CD4-positive, alpha-beta T cell (primary cell): ENCODE measurements around the gene MED14. TPM values are rescaled to one million over a fixed set of nuclear protein-coding genes. Genes with fewer than 3 reads are reported as not detected.

Source experiments
- ATAC-seq: fragments of 200-7000 bp; cut with Tn5 transposase; one replicate; pipeline ENCODE4 v1.10.0; 2022; ENCODE audit warnings: mild to moderate bottlenecking; ENCODE audit not compliant: poor library complexity
- CTCF ChIA-PET: fragments of 350-600 bp; sonication (Branson Sonifier 250); formaldehyde crosslinking; loops from one replicate; lab custom pipeline; 2021; ENCODE audit warnings: antibody characterized with exemption, inconsistent platforms; lab: Charles Lee
- POLR2A ChIA-PET: fragments of 350-600 bp; sonication (Branson Sonifier 250); formaldehyde crosslinking; loops from one replicate; lab custom pipeline; 2021; ENCODE audit warnings: antibody characterized with exemption, inconsistent platforms; lab: Charles Lee
- DNase-seq, 14 experiments: peaks; one replicate each; pipeline ENCODE4 v3.0.0-alpha.2; 2013 to 2020; ENCODE audit warnings: mixed read lengths in 2 of 14
- H3K27ac ChIP-seq, 2 donors: one replicate each; pipeline versions ENCODE4 v1.5.1 to v1.7.0; 2013; ENCODE audit warnings: low read length in 2 of 2, low read depth in 1 of 2, mild to moderate bottlenecking in 1 of 2
- H3K27me3 ChIP-seq, 2 experiments: 1 replicate in 1 of 2; 2 replicates in 1 of 2; pipeline versions ENCODE4 v1.6.1 to v1.7.0; 2013; ENCODE audit warnings: low read length in 2 of 2, control low read depth in 1 of 2, mild to moderate bottlenecking in 1 of 2, moderate library complexity in 1 of 2; ENCODE audit not compliant: insufficient read depth in 2 of 2, control insufficient read depth in 1 of 2
- H3K36me3 ChIP-seq: one replicate; pipeline ENCODE4 v1.6.1; 2013; ENCODE audit warnings: low read length, control low read depth; ENCODE audit not compliant: insufficient read depth
- H3K4me1 ChIP-seq: one replicate; pipeline ENCODE4 v1.6.1; 2013; ENCODE audit warnings: low read length, control low read depth; ENCODE audit not compliant: insufficient read depth
- H3K4me3 ChIP-seq: one replicate; pipeline ENCODE4 v1.5.1; 2013; ENCODE audit warnings: mild to moderate bottlenecking, low read length, moderate library complexity
- H3K9me3 ChIP-seq, 2 experiments: 1 replicate in 1 of 2; 2 replicates in 1 of 2; pipeline versions ENCODE4 v1.6.1 to v1.7.0; 2013; ENCODE audit warnings: low read length in 2 of 2, mild to moderate bottlenecking in 2 of 2, control low read depth in 1 of 2, moderate library complexity in 1 of 2; ENCODE audit not compliant: control insufficient read depth in 1 of 2, insufficient read depth in 1 of 2
- H3K27ac Mint-ChIP-seq: one replicate; pipeline ENCODE4 v1.8.0; 2020; ENCODE audit warnings: mixed read lengths
- H3K27me3 Mint-ChIP-seq: one replicate; pipeline ENCODE4 v1.8.0; 2021; ENCODE audit warnings: mixed read lengths
- H3K36me3 Mint-ChIP-seq: one replicate; pipeline ENCODE4 v1.8.0; 2021; ENCODE audit warnings: low read depth, mixed read lengths
- H3K4me1 Mint-ChIP-seq: one replicate; pipeline ENCODE4 v1.8.0; 2021; ENCODE audit warnings: low read depth, mixed read lengths
- H3K4me3 Mint-ChIP-seq: one replicate; pipeline ENCODE4 v1.8.0; 2020; ENCODE audit warnings: mild to moderate bottlenecking, mixed read lengths
- H3K9me3 Mint-ChIP-seq: one replicate; pipeline ENCODE4 v1.8.0; 2020; ENCODE audit warnings: mixed read lengths
- CTCF ChIP-seq: fragments of 200-600 bp; IDR thresholded peaks from one replicate; pipeline ENCODE4 v1.8.0; 2022; ENCODE audit warnings: antibody characterized with exemption, mild to moderate bottlenecking
- intact Hi-C, 2 experiments: fragments of 100-400 bp; cut with DNase I in 1 of 2; cut with micrococcal nuclease in 1 of 2; formaldehyde crosslinking; loops; one replicate each; pipeline versions ENCODE4 v1.15.1 to v1.9.0; 2023 to 2025; cut with DNase I, micrococcal nuclease
- total RNA-seq, 174 experiments: library from RNA in 2 of 174; stranded (reverse) in 2 of 174; gene quantifications; one replicate each; pipeline ENCODE4 v1.2.3 and lab custom pipeline; 2021 to 2026

The MED14 gene
- total RNA-seq, 2 experiments from 2014 or later: 59.9 to 67.7 TPM

DNA sequence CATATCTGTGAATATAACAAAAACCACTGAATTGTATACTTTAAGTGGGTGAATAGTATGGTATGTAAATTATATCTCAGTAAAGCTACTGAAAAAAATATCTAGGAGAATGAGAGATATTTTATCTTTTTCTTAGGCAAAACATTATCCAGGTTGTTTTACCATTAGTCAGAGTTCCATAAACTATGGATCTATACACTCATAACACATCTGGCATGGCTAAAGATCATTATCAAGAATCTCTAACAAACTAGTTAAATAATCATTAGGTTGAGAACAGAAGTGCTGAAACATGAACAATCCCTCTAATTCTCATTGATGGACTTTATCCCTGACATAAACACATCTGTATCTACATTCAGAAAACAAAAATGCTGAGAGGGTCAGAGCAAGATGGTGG lies 15.6 kb downstream of the MED14 start:
- H3K27ac ChIP-seq: no peak overlapping the region
- no peaks in the 10 kb centered on the region for H3K27me3 ChIP-seq
- Mint-ChIP-seq H3K36me3 (peaks cover 82% of the 10 kb centered on the region), H3K27ac (peak overlapping the region; percentile 19), H3K27me3 (no peaks in the 10 kb centered on the region), H3K9me3 (no peaks in the 10 kb centered on the region), H3K4me1 (peaks cover 80% of the 10 kb centered on the region), H3K4me3 (peak overlapping the region; percentile 20)
- ChIA-PET CTCF (interaction anchor here (1.4 kb wide), 1 partner anchor 176 kb away, joined by 3 read pairs; no protein-coding TSS in a partner anchor), POLR2A (no interaction called here)
- H3K9me3 ChIP-seq: no peaks in the 10 kb centered on the region
- no peak for TF ChIP-seq CTCF
- DNase-seq (no peak), ATAC-seq (no peak)
- intact Hi-C loops: no loop called here
- peaks cover 21% of the 10 kb centered on the region for H3K36me3 ChIP-seq
- H3K4me3 ChIP-seq: no peak overlapping the region
- peaks cover 7% of the 10 kb centered on the region for H3K4me1 ChIP-seq

GRCh38 chrX:40719218-40719617 lies 16.1 kb downstream of the MED14 start:
- Histone ChIP-seq H3K9me3 (no peaks in the 10 kb centered on the region), H3K36me3 (peaks cover 25% of the 10 kb centered on the region), H3K27me3 (no peaks in the 10 kb centered on the region), H3K27ac (no peak overlapping the region), H3K4me1 (peaks cover 7% of the 10 kb centered on the region), H3K4me3 (no peak overlapping the region)
- CTCF ChIA-PET: interaction anchor here (0.6 to 1.4 kb wide), 2 partner anchors 75 to 175 kb away, joined by 3 read pairs; no protein-coding TSS in a partner anchor
- Mint-ChIP-seq H3K27me3 (no peaks in the 10 kb centered on the region), H3K27ac (peak overlapping the region; percentile 19), H3K9me3 (no peaks in the 10 kb centered on the region), H3K36me3 (peaks cover 81% of the 10 kb centered on the region), H3K4me3 (no peak overlapping the region), H3K4me1 (peaks cover 75% of the 10 kb centered on the region)
- ATAC-seq (no peak), DNase-seq (no peak)
- POLR2A ChIA-PET: no interaction called here
- intact Hi-C loops: no loop called here
- no peak for TF ChIP-seq CTCF

GRCh38 chrX:40709395-40709794 lies 25.9 kb downstream of the MED14 start:
- Mint-ChIP-seq H3K4me1 (no peaks in the 10 kb centered on the region), H3K27ac (no peak overlapping the region), H3K27me3 (no peaks in the 10 kb centered on the region), H3K9me3 (no peaks in the 10 kb centered on the region), H3K4me3 (no peak overlapping the region), H3K36me3 (peaks cover 79% of the 10 kb centered on the region)
- TF ChIP-seq CTCF: no peak
- intact Hi-C loops: no loop called here
- Histone ChIP-seq H3K4me1 (no peaks in the 10 kb centered on the region), H3K9me3 (no peaks in the 10 kb centered on the region), H3K27me3 (no peaks in the 10 kb centered on the region), H3K36me3 (peaks cover 58% of the 10 kb centered on the region), H3K4me3 (no peak overlapping the region), H3K27ac (no peak overlapping the region)
- ChIA-PET CTCF (interaction anchor here (1.2 kb wide), 1 partner anchor 85 kb away, joined by 4 read pairs; no protein-coding TSS in a partner anchor), POLR2A (no interaction called here)
- ATAC-seq (no peak), DNase-seq (no peak)
